Measurements from ENCODE around the gene USP25. TPM values are rescaled to one million over a fixed set of nuclear protein-coding genes. Genes with fewer than 3 reads are reported as not detected.

USP25 gene
- total and polyA plus RNA-seq, 7 donors: 20.0 to 149 (median 104) TPM

- Histone ChIP-seq H3K27ac (no peak overlapping the region), H3K9me3 (no peaks in the 10 kb centered on the region), H3K4me3 (no peak overlapping the region), H3K36me3 (ENCODE audit: insufficient read depth in 1 of 2, low read depth in 1 of 2) (peaks cover 3 to 59% of the 10 kb centered on the region in 2 donors), H3K27me3 (ENCODE audit: insufficient read depth in 3 of 3, low read length in 2 of 3) (no peaks in the 10 kb centered on the region), H3K4me1 (peaks cover 4% of the 10 kb centered on the region)
- TF ChIP-seq CTCF (IDR thresholded peaks at IDR 0.05): no peak
- DNase-seq (no peak), ATAC-seq (no peak)
- WGBS, 3 donors: 92 to 93% (median 92%) methylated on average over 3 of the region's 3 CpGs
- intact Hi-C loops (cut with DNase I): no loop called here
Observed at GRCh38 chr21:15852146-15852545, 122.4 kb downstream of the USP25 start.

GRCh38 chr21:15853126-15853525 is 123.3 kb downstream of the USP25 start:
- no peak for ATAC-seq
- intact Hi-C loops (cut with DNase I): no loop called here
- Histone ChIP-seq H3K4me1 (peaks cover 6% of the 10 kb centered on the region), H3K27ac (no peak overlapping the region), H3K9me3 (no peaks in the 10 kb centered on the region), H3K27me3 (ENCODE audit: insufficient read depth in 3 of 3, low read length in 2 of 3) (no peaks in the 10 kb centered on the region), H3K4me3 (no peak overlapping the region), H3K36me3 (ENCODE audit: insufficient read depth in 1 of 2, low read depth in 1 of 2) (peaks cover 0 to 51% of the 10 kb centered on the region in 2 donors)
- TF ChIP-seq CTCF (IDR thresholded peaks at IDR 0.05): no peak
- 96 to 97% (median 97%) methylated on average over 3 of the region's 3 CpGs for WGBS, 3 donors
- no peak for DNase-seq

DNA sequence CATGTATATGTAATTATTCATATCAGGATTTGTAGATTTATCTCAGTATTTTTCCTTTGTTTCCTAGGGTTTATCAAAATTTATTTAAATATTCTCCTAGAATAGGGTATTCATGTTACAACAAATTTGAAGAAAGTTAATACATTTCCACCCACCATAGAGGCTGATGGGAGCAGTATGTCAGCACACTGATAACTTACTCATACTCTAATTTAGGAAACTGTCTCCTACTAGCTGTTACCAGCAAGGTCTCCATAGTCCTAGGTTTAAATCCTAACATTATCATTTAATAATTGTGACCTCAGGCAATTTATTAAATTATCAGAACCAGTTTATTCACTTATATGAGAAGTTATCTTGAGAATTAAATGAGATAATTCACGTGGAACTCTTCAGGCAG is 127.0 kb downstream of the USP25 start:
- 93 to 100% (median 95%) methylated on average over 1 of the region's 1 CpG for WGBS, 3 donors
- H3K36me3 ChIP-seq (ENCODE audit: insufficient read depth in 1 of 2, low read depth in 1 of 2): peaks cover 0 to 38% of the 10 kb centered on the region in 2 donors
- intact Hi-C loops (cut with DNase I): no loop called here
- peak; percentile 51 to 89 (median 72) for ATAC-seq
- no peak overlapping the region for H3K4me3 ChIP-seq
- no peak overlapping the region for H3K27ac ChIP-seq
- H3K4me1 ChIP-seq: peaks cover 6% of the 10 kb centered on the region
- TF ChIP-seq CTCF (IDR thresholded peaks at IDR 0.05): no peak
- no peak for DNase-seq
- H3K27me3 ChIP-seq (ENCODE audit: insufficient read depth in 3 of 3, low read length in 2 of 3): no peaks in the 10 kb centered on the region
- H3K9me3 ChIP-seq: no peaks in the 10 kb centered on the region

DNA sequence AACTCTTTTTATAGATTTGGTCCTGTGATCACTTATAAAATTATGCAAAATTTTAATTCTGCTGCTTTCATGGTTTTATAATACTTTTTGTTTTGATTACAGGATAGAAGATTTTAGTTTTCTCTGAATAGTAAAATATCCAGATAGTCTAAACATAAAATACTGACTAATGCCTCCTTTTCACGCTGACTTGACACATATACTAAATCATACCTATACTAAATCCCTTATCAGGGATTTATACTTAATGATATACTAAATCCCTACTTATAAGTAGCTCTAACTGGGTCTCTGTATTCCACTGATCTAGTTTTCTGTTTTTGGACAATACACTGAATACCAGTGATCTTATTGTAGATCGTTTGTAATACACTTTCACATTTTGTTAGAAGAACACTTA is 128.0 kb downstream of the USP25 start:
- DNase-seq (no peak), ATAC-seq (peak in 1 of 4 donors; percentile 25)
- WGBS, 3 donors: 49 to 65% (median 54%) methylated on average over 2 of the region's 2 CpGs
- intact Hi-C loops (cut with DNase I): no loop called here
- H3K27ac ChIP-seq: no peak overlapping the region
- H3K4me1 ChIP-seq: peaks cover 6% of the 10 kb centered on the region
- H3K36me3 ChIP-seq (ENCODE audit: insufficient read depth in 1 of 2, low read depth in 1 of 2): peaks cover 0 to 28% of the 10 kb centered on the region in 2 donors
- no peak for TF ChIP-seq CTCF (IDR thresholded peaks at IDR 0.05)
- no peaks in the 10 kb centered on the region for H3K9me3 ChIP-seq
- H3K4me3 ChIP-seq: no peak overlapping the region
- H3K27me3 ChIP-seq (ENCODE audit: insufficient read depth in 3 of 3, low read length in 2 of 3): no peaks in the 10 kb centered on the region

GRCh38 chr21:15860541-15860940 is 130.8 kb downstream of the USP25 start:
- no peak for DNase-seq
- peaks cover 6% of the 10 kb centered on the region for H3K4me1 ChIP-seq
- H3K27ac ChIP-seq: no peak overlapping the region
- TF ChIP-seq CTCF (IDR thresholded peaks at IDR 0.05): no peak
- H3K9me3 ChIP-seq: no peaks in the 10 kb centered on the region
- no peak overlapping the region for H3K4me3 ChIP-seq
- no peak for ATAC-seq
- H3K36me3 ChIP-seq (ENCODE audit: insufficient read depth in 1 of 2, low read depth in 1 of 2): peaks cover 0 to 22% of the 10 kb centered on the region in 2 donors
- no peaks in the 10 kb centered on the region for H3K27me3 ChIP-seq (ENCODE audit: insufficient read depth in 3 of 3, low read length in 2 of 3)
- intact Hi-C loops (cut with DNase I): no loop called here

Data from psoas muscle (tissue), 8 donors.